Activated naive CD4-positive, alpha-beta T cell treated with anti-CD3 and anti-CD28 coated beads, Interleukin-2, amount 50 U/mL, for 16 hours (primary cell): Measurements from ENCODE around the gene FIGNL2.
A peak's percentile ranks its signal among the peaks of the same experiment; 100 is the strongest.

ENCODE experiments used
- DNase-seq: peaks from one replicate; pipeline ENCODE4 v3.0.0-alpha.2; 2020

FIGNL2 gene

GRCh38 chr12:51852404-51853137 is 4.1 kb upstream of the FIGNL2 start:
- no peak for DNase-seq

DNA sequence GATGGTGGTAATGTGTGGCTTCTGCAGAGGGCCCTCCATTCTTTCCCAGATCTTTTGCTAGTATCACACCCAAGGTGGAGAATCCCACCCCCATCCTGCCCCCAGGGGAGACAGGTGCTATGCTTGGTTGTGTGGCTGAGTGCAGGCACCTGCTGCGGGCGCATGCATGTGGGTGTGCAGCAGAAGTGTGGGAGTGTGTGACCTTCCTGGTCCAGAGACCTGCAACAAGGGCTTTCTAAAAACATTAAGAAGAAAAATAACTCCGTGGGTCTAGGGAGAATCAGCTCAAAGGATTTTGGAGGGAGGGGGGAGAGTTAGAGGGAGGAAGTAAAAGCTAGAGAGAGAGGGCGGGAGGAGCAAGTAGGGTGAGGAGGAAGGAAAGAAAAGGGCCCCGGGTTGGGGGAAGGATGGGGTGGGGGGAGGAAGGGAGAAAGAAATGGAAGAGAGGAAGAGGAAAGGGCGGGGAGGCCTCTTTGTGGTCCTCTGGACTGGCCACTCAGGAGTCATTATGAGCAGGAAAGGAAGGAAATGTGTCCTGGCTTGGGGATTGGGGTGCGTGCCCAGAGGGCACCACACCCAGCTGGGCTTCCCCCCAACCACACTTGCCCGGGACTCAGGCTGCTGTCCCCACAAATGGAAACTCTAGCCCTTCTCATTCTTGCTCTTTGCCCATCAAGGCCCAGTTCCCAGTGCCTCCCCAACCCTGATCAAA is 3.1 kb upstream of the FIGNL2 start:
- DNase-seq = no peak

DNA sequence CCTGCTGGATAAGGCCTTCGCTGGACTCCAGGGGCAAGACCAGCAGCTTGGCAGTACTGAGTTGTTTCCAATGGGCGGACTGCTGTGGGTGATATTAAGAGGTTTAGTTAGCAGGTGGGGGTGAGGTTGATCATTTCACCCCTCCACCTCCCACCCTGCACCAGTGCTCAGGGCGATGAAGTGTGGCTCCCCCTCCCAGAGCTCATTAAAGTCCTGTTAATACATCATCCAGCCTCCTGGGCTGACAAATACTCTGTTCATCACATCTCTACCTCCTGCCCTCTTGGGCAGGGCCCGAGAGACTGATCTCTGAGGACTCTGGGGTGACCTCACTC is 2.4 kb upstream of the FIGNL2 start:
- DNase-seq = no peak

DNA sequence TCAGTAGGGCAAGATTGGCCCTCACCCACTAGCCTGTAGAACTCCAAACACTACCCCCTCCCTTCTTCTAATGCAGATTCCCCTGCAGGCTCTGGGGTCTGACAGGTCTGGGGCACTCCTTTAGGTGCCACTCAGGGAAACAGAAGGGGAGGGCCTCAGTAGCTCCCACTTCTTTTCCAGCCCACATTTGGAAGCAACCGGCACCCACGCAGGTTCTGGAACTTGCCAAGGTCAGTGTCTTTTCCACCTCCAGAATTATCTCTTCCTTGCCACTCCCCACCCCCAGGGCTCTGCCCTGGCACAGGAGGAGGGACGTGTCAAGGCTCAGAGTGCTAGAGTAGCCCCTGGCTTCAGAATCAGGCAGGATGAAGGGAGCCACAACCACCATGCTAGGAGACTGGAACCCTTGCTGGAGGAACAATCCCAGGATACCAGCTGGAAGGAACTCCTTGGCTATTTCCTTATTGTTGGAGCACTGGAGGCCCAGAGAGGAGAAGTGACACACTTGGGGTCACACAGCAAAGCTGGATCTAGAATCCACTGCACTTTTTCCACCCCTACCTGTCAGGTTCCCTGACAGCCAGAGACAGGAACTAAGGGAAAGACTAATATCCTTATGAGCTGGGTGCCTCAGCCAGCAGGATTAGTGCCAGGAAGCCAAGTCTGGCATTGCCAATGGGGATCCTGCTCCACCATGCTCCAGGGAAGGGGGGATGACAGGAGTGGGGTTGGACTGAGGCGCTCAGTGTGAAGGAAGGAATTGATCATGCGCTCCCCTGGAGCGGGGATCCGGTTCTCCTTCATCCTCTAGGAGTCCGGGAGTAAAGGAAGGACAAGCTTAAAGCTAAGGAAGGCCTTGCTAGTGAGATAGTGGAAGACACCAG is 1.8 kb upstream of the FIGNL2 start:
- DNase-seq = no peak

GRCh38 chr12:51848841-51849735 is 570 bp upstream of the FIGNL2 start:
- no peak for DNase-seq

DNA sequence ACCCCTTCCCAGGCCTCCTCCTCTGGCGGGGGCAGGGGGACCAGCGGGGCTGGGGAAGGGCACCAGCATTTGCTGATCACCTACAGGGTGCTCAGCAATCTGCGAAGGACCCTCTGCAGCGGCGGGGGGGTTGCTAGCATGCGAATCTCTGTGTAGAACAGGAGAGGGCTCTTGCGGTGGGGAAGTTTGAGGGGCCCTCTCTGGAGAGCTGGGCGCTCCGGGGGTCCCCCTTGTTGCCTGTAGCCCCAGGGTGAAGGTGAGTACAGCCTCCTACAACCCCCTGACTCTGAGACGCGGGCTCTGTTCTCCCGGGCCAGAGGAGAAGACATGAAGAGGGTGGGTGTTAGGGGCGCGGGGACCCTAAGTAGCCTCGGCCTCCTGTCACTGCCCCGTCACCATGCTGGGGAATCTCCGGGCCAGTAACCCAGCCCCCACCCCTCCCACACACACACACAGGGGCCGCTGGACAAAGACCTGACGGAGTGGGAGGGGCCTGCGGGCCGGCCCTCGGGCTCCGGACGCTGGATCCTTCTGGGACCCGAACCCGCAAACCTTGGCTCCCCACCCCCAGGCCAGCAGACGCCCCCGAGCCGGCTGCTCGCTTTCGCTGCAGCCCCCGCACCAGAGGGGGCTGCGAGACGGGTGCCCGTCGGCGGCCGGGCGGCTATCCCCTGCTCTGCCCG is 734 bp downstream of the FIGNL2 start:
- peak; percentile 29 for DNase-seq

- DNase-seq = peak; percentile 49
Observed at GRCh38 chr12:51846911-51847642, 1.4 kb downstream of the FIGNL2 start.

DNA sequence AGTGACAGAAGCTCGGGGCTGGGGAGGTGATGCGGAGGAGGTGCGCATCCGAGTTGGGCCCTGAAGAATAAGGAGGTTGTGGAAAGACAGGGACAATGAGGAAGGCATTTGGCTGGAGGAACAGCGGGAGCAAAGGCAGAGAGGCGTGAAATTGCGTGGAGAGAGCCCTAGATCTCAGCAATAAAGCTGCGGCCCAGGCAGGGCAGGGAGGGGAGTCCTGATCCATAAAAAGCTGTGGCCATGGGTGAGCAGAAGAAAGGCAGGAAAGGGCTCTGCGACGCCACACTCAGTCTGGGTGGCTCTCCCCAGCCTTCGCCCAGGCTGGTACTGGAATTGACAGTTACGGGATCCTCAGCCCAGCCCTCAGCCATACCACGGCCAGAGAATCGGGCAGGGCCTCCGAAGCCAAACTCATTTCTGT is 2.2 kb downstream of the FIGNL2 start:
- no peak for DNase-seq

- DNase-seq = no peak
Observed at GRCh38 chr12:51845482-51845881, 3.0 kb downstream of the FIGNL2 start.

DNA sequence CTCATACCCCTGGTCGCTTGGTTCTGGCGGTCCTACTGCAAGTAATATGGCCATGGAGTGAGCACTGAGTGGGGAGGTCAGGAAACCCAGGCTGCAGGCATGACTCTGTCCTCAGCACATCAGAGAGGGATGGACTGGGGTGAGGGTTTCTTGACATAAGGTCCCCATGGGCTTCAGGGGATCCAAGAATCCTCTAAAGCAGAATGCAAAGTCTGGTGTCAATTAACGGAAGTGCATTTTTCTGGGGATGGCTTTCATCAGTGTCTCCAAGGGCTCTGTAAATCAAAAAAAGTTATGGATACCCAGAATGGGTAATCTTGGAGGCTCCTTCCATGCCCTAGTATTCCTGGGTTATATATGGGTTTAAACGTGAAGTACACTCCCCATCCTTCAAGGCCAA is 3.7 kb downstream of the FIGNL2 start:
- DNase-seq = no peak

DNA sequence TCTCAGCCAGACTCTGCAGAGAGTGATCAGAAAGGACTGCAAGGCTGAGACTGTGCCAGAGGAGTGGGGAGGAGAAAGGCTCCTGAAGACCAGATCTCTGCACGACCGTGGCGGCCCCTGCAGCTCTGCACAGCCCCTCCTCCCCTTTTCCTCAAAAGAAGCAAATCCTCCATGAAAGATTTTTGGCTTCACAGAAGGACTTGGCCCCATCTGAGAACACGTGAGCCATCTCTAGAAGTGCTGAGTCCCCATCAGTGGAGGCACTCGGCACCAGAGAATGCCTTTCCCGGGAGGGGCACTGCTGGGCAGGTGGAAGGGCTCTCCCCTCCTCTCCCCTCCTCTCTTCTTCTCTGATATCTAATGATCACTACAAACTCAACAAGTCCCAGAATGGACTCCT is 6.8 kb downstream of the FIGNL2 start:
- DNase-seq = no peak

- DNase-seq = no peak
Observed at GRCh38 chr12:51840966-51841365, 7.6 kb downstream of the FIGNL2 start.

DNA sequence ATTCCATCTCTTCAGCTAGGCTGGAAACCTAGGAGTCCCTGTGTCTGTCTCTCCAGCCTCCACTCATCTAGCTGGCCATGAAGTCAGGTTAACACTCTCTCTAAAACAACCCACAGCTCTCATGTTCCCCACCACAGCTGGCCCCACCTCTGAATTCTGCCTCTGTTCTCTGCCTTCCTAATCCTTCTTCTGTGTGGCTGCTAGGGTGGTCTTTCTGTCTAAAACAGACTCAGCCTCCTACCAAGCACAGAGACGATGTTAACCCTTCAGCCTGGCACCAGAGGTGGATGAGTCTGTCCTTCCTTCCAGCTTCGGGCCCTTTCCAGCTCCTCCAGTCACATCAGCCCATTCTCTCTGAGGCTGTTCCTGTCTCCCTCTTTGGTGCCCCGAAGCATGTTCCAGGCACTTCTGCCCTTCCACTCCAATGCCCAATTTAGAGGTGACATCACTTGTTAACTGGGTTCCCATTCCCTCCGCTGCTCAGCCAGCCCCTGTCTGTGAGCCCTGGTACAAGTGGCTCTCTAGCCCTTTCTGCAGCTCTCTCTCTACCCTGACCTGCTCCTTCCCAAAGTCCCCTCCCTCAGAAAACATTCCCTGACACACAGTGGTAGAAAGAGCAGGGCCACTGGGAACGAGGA is 9.1 kb downstream of the FIGNL2 start:
- no peak for DNase-seq

DNA sequence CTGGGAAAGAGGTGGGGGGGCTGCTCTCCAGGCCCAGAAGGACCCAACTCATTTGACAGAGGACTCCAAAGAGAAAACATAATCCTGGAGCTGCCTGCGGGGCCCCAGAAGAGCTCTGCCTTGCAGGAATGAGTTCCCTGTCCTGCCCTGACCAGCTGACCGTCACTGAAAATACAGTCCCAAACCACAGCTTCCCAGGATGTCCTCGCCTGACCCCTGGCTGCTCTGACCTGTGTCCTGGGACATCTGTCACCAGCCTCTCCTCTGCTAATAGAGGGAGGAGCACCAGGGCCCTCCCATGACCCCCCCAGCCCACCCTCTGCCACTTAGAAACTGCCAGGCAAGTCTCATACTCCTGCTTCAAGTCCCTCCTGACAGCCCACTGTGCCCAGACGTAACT is 9.8 kb downstream of the FIGNL2 start:
- DNase-seq = no peak

- no peak for DNase-seq
Observed at GRCh38 chr12:51838036-51838435, 10.5 kb downstream of the FIGNL2 start.

GRCh38 chr12:51837286-51837685 is 11.2 kb downstream of the FIGNL2 start:
- no peak for DNase-seq

- DNase-seq = no peak
Observed at GRCh38 chr12:51836827-51837173, 11.7 kb downstream of the FIGNL2 start.

DNA sequence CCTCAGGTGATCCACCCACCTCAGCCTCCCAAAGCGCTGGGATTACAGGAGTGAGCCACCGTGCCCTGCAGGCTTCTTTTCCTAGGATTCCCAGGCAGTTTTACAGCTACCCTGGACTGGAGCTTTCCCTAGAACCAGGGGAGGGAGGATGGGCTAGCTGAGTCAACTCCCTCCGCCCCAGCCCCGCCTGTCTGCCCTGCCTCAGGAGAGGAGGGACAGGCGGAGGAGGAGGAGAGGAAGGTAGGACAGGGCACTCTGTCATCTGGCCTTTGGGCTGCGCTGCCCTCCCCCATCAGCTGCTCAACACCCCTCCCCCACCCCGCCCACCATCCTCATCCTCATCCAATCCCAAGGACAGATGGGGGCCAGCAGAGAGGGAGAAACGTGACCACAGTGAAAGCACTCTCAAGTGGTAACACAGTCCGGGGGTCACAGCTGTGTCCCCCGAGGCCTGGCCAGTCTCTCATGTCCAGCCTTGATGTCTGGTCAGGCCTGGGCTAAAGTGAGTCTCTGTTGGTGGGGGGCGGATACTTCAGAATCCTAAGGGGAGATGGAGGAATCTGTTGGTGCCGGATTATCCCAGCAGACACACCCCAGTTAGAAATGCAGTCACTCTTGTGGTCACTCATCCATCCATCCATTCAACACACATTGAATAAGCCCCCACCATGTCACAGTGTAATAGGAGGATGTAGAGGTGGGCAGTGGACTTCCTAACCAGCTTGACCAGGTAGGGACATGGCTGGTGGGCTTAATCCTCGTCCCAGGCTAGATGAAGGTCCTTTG is 12.3 kb downstream of the FIGNL2 start:
- no peak for DNase-seq

DNA sequence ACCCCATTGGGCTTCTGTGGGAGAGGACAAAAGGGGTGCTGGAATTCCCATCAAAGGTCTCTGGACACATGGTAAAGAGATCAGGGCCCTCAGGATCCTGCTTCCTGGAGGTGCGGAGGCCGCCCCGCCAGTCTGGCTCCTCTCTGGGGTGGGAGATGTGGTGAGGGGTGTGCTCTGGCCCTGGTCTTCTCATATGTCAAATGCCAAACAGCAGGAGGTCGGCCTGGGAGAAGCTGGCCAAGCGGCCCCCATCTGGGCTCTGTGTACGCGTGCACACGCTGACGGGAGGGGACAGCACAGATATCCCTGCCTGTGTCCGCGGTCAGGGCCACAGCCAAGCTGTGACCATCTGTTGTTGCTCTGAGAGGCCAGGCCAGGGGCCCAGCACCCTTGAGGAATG is 14.1 kb downstream of the FIGNL2 start:
- no peak for DNase-seq
